OCI-LY7 (cell line): Measurements from ENCODE around the gene SNRPD2.

Experiments
- EZH2phosphoT487 ChIP-seq: fragments of 200-600 bp; sonication (generic); IDR thresholded peaks from 2 replicates; pipeline ENCODE4 v1.6.1; 2018; ENCODE audit warnings: low read depth, borderline replicate concordance, mild to moderate bottlenecking, mixed run types, antibody characterized with exemption, low read length, moderate library complexity, mixed read lengths
- TF ChIP-seq, protein P1 (sequence below): fragments of 200-600 bp; sonication (generic); conservative IDR thresholded peaks from 2 replicates; pipeline ENCODE4 v1.5.1; 2014; ENCODE audit warnings: mild to moderate bottlenecking, antibody characterized with exemption, low read length, moderate library complexity, mixed read lengths

DNA sequence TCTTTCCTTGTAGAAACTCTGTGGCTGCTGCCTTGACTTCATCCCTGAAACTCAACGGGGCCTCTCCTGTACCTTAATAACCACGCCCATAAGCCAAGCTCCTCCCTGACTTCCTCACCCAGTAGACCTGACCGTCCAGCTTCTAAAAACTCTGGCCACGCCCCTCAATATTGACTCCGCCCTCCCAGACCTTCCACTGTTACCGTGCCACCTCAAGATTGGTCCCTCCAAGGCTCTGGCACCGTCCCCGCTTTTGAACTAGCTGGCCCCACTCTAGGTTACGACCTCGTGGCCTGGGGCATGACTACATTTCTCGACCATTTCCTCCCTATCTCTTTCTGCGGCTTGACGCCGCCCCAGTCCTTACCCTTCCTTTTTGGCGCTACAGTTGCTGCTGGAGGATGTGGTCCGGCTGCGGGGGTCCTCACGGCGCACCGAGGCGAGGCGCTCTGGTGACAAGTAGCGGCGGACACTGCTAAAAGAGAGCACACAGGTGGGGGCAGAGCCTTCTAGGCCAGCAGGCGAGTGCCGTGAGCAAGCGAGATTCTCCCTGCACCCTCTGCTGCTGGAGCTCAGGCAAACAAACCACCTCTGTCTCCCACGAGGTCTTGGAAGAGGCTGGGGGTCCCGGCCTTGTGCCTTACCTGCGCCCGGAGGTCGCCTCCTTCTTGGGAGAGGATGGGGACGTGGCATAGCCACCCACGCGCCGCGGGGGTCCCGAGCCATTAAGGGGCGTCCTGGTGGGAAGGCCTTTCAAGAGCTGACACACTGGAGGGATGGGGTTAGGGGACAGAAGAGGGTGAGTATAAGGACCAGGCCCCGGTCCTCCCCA lies 50.3 kb downstream of the SNRPD2 start:
- TF ChIP-seq, protein P1, sequence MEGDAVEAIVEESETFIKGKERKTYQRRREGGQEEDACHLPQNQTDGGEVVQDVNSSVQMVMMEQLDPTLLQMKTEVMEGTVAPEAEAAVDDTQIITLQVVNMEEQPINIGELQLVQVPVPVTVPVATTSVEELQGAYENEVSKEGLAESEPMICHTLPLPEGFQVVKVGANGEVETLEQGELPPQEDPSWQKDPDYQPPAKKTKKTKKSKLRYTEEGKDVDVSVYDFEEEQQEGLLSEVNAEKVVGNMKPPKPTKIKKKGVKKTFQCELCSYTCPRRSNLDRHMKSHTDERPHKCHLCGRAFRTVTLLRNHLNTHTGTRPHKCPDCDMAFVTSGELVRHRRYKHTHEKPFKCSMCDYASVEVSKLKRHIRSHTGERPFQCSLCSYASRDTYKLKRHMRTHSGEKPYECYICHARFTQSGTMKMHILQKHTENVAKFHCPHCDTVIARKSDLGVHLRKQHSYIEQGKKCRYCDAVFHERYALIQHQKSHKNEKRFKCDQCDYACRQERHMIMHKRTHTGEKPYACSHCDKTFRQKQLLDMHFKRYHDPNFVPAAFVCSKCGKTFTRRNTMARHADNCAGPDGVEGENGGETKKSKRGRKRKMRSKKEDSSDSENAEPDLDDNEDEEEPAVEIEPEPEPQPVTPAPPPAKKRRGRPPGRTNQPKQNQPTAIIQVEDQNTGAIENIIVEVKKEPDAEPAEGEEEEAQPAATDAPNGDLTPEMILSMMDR, result no peak
- no peak for TF ChIP-seq EZH2phosphoT487
